GM19238 (cell line): ENCODE results near the gene NRG2.

ENCODE experiments used
- DNase-seq: peaks from one replicate; pipeline ENCODE4 v3.0.0; 2011; ENCODE audit warnings: low spot score; ENCODE audit not compliant: insufficient read length

The NRG2 gene

GRCh38 chr5:140042643-140043507 lies at the start of gene NRG2:
Gene NRG2 (minus strand): TSS chr5:140043299.
- DNase-seq: peak; percentile 79

- no peak for DNase-seq
Observed at GRCh38 chr5:140090251-140090650, 47.2 kb upstream of the NRG2 start.

GRCh38 chr5:140084541-140084940 lies 41.4 kb upstream of the NRG2 start:
- no peak for DNase-seq

GRCh38 chr5:140083650-140084049 lies 40.6 kb upstream of the NRG2 start:
- no peak for DNase-seq

DNA sequence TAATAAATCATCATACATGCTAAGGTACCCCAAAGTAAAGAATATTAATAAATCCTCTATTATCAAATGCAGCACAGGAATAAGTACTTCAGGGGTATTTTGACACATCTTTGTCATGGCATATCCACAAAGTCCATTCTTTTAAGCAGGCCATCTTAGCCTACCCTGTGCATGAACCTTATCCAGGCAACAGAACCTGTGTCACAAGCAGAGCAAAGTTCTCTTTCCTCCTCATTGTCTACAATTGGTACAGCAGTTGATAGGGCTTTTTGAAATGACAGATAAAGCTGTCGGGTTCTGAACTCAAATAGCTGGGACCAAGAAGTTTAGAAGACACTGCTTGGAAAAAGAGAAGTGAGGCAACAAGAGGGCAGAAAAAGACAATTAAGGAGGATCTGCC lies 40.0 kb upstream of the NRG2 start:
- DNase-seq: no peak

DNA sequence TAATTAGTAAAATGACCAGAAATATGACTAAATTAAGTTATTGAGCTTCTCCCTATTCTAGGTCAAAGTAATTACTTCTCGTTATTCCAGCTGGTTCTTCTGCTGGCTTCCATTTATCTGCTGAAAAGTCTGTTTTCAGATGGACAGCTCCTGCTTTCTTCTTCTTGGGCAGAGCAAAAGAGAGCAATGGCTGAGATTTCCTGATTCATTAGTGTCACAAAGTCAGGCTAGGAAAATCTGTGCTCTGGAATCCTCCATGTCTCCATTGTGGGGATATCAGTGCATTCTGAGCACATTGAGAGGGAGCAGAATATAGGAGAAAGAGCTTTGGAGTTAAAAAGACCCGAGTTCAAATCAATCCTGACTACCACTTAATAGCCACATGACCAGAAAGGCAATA lies 33.7 kb upstream of the NRG2 start:
- DNase-seq: no peak

- no peak for DNase-seq
Observed at GRCh38 chr5:140076142-140076541, 33.0 kb upstream of the NRG2 start.

- DNase-seq: no peak
Observed at GRCh38 chr5:140075371-140075770, 32.3 kb upstream of the NRG2 start.

GRCh38 chr5:140073296-140073695 lies 30.2 kb upstream of the NRG2 start:
- no peak for DNase-seq

GRCh38 chr5:140072812-140073211 lies 29.7 kb upstream of the NRG2 start:
- no peak for DNase-seq

GRCh38 chr5:140060816-140061215 lies 17.7 kb upstream of the NRG2 start:
- no peak for DNase-seq

- no peak for DNase-seq
Observed at GRCh38 chr5:140058212-140058932, 15.3 kb upstream of the NRG2 start.

DNA sequence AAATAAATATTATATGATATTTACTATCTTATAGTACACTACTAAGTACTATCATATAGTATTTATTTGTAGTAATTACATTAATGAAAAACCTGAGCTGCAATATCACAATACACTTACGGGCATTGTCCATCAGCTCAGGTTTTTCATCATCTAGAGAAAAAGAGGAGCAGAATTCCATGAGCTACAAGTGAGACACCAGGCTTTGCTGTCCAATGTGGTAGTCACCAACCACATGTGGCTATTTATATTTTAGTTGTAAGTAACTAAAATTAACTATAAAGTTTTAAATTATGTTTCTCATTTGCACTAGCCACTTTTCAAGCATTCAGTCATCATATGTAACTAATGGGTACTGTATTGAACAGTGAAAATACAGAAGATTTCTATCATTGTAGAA lies 13.8 kb upstream of the NRG2 start:
- no peak for DNase-seq

GRCh38 chr5:140055152-140055551 lies 12.1 kb upstream of the NRG2 start:
- DNase-seq: no peak

DNA sequence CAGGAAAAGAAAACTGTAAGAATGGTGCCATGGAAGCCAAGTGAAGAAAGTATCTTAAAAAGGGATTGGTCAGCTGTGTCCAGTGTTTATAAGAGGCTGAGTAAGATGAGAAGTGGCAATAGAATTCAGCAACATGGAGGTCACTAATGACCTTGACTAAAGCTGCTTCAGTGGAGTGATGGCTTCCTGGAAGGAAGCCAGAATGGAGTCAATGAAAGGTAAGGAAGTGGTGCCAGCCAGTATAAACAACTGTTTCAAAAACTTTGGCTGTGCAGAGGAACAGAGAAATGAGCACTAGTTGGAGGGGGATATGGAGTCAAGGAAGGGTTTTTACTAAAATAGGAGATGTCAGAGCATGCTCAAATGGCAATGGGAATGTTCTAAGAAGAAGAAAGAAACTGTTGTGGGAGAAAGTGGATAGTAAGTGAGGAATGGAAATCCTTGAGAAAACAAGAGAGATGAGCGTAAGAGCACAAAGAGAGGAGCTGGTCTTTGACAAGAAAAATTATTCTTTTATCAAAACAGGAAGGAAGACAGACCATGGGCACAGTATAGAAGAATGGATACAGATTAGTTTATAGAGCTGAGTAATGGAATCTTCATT lies 11.1 kb upstream of the NRG2 start:
- DNase-seq: no peak

DNA sequence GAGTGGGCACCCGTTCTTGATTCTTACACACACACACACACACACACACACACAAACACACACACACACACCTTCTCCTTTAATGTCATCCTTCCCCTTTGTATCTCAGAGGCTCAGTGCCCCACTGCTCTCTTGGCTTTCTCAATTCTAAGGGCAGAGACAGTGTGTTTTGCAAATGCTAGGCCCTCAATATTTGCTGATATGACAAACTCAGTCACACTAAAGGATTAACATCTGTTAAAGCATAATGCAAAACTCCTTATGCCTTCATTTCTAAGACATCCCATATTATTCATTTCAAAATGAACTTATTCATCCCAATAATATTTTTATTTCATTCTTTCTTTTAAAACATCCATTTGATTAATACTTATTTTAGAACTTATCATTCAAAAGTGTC lies 8.9 kb upstream of the NRG2 start:
- no peak for DNase-seq

DNA sequence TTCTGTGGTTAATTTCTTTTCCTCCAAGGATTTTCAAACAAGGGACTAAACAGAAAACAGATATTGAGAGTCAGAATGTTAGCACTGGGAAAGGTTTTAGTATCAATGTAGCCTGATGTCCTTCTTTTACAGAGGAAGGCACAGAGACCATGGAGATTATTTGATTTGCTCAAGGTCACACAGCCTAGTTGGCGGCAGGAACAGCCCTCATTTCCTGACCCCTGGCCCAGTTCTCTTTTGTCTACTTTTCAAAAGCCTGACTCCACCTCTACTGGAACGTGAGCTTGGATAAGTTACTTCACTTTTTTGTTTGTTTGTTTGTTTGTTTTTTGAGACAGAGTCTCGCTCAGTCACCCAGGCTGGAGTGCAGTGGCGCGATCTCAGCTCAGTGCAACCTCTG lies 6.6 kb upstream of the NRG2 start:
- DNase-seq: no peak

GRCh38 chr5:140049205-140049604 lies 6.1 kb upstream of the NRG2 start:
- DNase-seq: no peak

- DNase-seq: no peak
Observed at GRCh38 chr5:140044041-140044440, 942 bp upstream of the NRG2 start.

GRCh38 chr5:140043508-140043872 lies 391 bp upstream of the NRG2 start:
- no peak for DNase-seq

GRCh38 chr5:140042393-140042642 lies 781 bp downstream of the NRG2 start:
- no peak for DNase-seq

GRCh38 chr5:140041492-140042392 lies 1.4 kb downstream of the NRG2 start:
- DNase-seq: no peak
